Right ventricle myocardium superior (tissue), 1 donor: ENCODE results near the gene STXBP5L. TPM values are rescaled to one million over a fixed set of nuclear protein-coding genes. Genes with fewer than 3 reads are reported as not detected.
"Not testable (repeated sequence)": the region's sequence is repeated elsewhere in the genome, so short reads cannot be mapped to it uniquely, and the experiment has no call there.

ENCODE experiments used
- ATAC-seq: fragments of 200-7000 bp; cut with Tn5 transposase; one replicate; pipeline ENCODE4 v1.9.1; 2020; ENCODE audit warnings: mild to moderate bottlenecking; ENCODE audit not compliant: poor library complexity
- DNase-seq: peaks from one replicate; pipeline ENCODE4 v3.0.0-alpha.2; 2020
- intact Hi-C: fragments of 100-400 bp; cut with DNase I; formaldehyde crosslinking; loops from one replicate; pipeline ENCODE4 v1.11.2; 2022
- total RNA-seq: library from RNA; stranded (reverse); fragmentation: NEBNext Ultra II Directional; extraction: Animal tissue kit (Norgen Biotek cat#: 25700); gene quantifications from one replicate; pipeline ENCODE4 v1.2.1, GENCODE V29; 2021
- donor health status: DM: no; HTN: yes; CAD: no; lungs with severe emphysema.

Gene STXBP5L
- total RNA-seq, 1 donor from 2014 or later, result not detected

DNA sequence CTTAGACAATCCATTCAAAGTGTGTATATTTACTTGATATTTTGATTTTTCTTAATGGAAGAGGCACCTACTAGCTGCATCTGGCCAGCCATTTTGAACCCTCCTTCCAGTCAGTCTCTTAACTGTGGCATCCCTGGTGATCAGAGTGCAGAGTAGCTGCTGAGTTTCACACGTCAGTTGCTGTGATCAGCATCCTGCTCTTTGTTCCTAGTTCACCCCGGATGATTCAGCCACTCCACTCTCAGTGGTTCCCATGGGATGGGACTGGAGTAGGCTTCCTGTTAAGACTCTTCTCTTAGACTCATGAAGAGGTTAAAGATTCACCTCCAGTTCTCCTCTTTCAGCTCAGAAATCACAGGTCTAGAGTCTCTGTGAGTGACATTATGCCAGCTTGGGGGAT, 75.8 kb downstream of the STXBP5L start:
- DNase-seq, result no peak
- no peak for ATAC-seq
- intact Hi-C loops, result no loop called here

DNA sequence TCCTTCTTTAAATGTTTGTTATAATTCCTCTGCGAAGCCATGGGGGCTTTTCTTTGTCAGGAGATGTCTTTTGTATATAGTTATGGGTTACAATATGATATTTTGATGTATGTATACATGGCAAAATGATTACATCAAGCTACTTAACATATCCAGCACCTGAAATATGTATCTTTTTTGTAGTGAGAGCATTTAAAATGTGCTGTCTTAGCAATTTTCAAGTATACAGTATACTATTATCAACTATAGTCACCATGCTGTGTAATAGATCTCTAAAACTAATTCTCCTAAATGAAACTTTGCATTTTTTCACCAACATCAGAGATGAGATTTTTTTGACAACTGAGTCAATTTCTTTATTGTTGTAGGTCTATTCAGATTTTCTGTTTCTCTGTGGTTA, 77.2 kb downstream of the STXBP5L start:
- ATAC-seq, result no peak
- no peak for DNase-seq
- intact Hi-C loops, result no loop called here

DNA sequence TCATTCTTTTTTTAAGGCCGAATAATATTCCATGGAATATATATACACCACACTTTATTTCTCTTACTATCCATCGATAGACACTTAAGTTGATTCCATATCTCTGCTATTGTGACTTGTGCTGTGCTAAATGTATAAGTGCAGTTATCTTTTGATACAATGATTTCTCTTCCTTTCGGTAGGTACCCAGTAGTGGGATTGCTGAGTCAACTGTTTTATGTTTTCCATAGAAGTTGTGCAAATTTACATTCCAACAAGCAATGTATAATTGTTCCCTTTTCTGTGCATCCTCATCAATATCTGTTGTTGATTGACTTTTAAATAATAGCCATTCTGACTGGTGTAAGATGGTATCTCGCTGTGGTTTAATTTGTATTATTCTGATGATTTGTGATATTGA, 81.0 kb downstream of the STXBP5L start:
- no peak for DNase-seq
- ATAC-seq, result no peak
- intact Hi-C loops, result no loop called here

DNA sequence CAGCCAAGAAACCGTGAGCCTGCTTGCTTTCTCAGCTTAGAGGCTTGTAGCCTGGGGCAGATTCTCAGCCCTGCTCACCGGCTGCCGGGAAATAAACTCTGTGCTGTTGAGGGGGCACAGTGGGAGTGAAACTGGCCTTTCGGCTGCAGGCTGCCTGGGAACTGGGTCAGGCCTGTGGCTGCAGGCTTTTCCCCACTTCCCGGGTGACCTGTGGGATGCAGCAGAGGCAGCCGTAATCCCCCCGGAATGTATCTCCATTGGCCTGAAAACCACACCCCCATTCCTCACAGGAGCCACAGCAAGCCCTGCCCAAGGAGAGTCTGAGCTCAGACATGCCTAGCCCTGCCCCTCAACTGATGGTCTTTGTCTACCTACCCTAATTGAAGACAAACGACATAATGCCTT, 110.9 kb downstream of the STXBP5L start:
- ATAC-seq, result no peak
- no peak for DNase-seq
- intact Hi-C loops, result no loop called here

DNA sequence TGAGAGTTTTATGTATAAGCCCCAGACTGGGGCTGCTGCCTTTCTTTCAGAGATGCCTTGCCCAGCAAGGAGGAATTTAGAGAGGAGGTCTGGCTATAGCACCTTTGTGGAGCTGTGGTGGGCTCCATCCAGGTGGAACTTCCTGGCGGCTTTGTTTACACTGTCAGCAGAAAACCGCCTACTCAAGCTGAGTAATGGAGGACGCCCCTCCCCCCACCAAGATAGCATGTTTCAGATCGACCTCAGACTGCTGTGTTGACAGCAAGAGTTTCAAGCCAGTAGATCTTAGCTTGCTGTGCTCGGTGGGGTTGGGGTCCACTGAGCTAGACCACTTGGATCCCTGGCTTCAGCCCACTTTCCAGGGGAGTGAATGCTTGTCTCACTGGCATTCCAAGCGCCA, 155.6 kb downstream of the STXBP5L start:
- intact Hi-C loops, result no loop called here
- no peak for DNase-seq
- ATAC-seq, result no peak

DNA sequence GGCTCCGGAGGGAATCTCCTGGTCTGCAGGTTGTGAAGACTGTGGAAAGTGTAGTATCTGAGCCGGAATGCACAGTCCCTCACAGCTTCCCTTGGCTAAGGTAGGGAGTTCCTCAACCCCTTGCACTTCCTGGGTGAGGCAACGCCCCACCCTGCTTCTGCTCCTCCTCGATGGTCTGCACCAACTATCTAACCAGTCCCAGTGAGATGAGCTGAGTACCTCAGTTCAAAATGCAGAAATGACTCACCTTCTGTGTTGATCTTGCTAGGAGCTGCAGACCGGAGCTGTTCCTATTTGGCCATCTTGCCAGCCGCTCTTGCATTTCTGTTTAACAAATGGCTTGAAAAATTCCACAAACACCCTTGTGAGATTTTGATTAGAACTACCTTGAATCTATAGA, 156.1 kb downstream of the STXBP5L start:
- no peak for ATAC-seq
- no peak for DNase-seq
- intact Hi-C loops, result no loop called here

DNA sequence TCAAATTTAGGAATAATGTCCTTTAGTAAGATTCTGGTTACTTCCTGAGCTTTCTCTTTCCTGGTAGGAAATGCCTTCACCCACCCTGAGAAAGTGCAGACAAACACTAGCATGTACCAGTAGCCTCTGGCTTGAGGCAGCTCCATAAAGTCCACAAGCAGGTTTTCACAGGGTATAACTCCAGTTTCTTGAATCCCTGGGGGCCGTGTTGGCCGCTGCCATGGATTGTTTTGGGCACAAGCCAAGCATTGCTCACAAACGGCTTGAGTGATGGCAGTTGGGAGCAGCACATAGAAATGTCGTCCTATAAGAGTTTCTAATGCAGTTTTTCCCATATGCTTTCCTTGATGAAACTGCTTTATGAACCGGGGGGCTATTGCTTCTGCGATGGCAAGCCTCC, 164.1 kb downstream of the STXBP5L start:
- intact Hi-C loops, result no loop called here
- ATAC-seq (no peak), DNase-seq (no peak)

DNA sequence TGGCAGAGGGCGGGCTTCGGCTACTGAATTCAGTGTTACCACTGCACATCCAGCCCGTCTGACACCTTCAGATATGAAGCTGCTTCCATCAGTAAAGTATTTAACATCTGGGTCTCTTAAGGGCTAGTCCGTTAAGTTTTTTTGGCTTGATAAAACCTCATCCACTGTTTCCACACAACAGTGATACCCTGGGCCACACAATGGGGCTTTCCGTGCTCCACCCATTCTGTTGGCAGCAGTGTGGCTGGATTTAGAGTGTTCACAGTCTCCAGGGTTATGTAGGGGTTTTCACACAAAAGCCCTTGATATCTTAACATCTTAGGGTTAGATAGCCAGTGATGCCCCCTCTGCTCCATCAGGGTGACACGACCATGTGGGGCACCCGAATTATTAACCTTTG, 165.0 kb downstream of the STXBP5L start:
- DNase-seq (no peak), ATAC-seq (no peak)
- intact Hi-C loops, result no loop called here

DNA sequence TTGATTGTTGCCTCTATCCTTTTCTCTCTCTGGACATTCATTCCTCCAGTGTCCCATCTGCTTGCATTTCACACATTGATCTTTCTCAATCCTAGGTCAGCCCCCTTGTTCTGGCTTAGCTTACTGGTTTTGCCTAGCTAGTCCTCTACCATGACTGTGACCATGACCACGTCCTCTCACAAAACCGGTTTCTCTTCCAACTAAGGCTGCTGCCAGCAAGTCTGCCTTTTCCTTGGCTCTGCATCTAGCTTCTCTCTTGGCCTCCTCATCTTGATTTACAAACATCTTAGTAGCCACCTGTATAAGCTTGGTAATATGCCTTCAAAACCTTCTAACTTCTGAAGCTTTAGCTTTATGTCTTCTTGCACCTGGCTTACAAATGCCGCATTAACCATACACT, 167.2 kb downstream of the STXBP5L start:
- no peak for ATAC-seq
- intact Hi-C loops, result no loop called here
- DNase-seq, result no peak

DNA sequence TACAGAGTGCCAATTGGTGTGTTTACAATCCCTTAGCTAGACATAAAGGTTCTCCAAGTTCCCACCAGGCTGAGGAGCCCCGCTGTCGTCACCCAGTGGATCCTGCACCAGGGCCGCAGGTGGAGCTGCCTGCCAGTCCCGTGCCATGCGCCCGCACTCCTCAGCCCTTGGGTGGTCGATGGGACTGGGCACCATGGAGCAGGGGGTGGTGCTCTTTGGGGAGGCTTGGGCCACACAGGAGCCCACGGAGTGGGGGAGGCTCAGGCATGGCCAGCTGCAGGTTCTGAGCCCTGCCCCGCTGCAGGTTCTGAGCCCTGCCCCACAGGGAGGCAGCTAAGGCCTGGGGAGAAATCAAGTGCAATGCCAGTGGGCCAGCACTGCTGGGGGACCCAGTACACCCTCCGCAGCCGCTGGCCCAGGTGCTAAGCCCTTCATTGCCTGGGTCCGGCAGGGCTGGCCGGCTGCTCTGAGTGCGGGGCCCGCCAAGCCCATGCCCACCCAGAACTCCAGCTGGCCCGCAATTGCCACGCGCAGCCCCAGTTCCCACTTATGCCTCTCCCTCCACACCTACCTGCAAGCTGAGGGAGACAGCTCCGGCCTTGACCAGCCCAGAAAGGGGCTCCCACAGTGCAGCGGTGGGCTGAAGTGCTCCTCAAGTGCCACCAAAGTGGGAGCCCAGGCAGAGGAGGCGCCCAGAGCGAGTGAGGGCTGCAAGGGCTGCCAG, 170.5 kb downstream of the STXBP5L start:
- ATAC-seq, intact Hi-C loops, DNase-seq: not testable (repeated sequence)

DNA sequence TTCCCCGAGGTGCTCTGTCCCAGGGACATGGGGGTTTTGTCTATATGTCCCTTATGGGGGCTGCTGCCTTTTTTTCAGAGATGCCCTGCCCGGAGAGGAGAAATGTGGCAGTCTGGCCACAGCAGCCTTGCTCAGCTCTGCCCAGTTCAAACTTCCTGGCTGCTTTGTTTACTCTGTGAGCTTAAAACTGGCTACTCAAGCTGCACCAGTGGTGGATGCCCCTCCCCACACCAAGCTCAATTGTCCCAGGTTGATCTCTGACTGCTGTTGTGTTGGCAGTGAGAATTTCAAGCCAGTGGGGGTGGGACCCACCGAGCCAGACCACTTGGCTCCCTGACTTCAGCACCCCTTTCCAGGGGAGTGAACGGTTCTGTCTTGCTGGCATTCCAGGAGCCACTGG, 188.9 kb downstream of the STXBP5L start:
- intact Hi-C loops, result no loop called here
- DNase-seq (no peak), ATAC-seq (no peak)

DNA sequence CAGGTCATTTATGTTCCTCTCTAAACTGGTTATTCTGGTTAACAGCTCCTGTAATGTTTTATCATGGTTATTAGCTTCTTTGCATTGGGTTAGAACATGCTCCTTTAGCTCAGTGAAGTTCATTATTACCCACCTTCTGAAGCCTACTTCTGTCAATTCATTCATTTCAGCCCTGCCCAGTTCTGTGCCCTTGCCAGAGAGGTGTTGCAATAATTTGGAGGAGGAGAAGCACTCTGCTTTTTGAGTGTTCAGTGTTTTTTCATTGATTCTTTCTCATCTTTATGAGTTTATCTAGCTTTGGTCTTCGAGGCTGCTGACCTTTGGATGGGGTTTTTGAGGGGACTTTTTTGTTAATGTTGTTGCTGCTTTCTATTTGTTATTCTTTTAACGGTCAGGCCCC, 203.1 kb downstream of the STXBP5L start:
- ATAC-seq, intact Hi-C loops, DNase-seq: not testable (repeated sequence)

DNA sequence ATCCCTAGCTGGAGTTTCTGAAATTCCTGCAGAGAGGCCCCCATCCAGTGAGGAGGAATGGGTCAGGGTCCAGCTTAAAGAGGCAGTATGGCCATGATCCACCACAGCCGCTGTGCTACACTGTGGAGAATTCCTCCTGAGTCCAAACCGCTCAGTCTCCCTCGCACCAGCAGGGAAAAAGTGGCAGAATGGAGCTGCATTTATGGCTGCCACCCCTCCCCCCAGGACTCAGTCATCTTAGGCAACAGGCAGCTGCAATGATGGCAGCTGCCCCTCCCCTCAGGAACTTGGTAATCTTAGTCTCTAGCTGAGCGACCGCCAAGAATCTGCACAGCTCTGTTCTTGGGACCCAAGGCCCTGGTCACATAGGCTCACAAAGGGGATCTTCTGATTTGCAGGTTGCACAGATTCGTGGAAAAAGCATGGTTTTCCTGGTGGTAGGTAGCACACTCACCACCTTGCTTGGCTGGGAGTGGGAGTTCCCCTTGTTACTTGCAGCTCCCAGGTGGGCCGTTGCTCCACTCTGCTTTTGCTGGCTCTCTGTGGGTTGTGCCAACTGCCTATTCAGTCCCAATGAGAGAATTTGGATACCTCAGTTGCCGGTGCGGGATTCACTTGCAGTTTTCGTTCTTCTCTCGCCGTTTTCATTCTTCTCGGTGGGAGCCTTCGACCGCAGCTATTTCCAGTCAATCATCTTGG, 204.1 kb downstream of the STXBP5L start:
- ATAC-seq (no peak), DNase-seq (peak; percentile 21)
- intact Hi-C loops, result no loop called here

DNA sequence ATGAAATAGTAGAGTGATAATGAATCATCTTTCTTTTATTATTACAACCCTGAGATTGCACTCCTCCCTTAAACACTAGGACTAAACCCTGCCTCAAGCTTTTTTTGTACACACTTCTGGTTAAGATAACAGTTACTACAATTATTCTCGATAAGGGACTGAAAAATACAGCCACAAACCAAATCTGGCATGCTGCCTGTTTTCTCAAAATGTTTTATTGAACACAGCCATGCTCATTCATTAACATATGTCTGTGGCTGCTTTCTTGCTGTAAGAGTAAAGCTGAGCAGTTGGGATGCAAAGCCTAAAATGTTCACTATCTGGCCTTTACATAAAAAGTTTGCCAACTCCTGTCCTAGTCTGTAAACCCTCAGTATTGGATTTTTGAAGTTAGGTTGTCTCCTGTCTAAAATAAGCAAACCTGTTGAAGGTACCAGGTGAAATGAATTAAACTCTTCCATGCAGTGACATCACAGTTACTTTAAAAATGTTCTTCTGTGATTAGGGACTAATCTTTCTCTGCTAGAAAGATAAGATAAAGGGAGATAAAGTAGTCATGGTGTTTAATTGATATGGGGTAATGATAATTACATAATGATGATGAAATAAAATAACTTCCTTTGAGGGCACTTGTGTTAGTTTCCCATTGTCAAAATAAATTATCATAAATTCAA, 218.2 kb downstream of the STXBP5L start:
- ATAC-seq (no peak), DNase-seq (no peak)
- intact Hi-C loops, result no loop called here

DNA sequence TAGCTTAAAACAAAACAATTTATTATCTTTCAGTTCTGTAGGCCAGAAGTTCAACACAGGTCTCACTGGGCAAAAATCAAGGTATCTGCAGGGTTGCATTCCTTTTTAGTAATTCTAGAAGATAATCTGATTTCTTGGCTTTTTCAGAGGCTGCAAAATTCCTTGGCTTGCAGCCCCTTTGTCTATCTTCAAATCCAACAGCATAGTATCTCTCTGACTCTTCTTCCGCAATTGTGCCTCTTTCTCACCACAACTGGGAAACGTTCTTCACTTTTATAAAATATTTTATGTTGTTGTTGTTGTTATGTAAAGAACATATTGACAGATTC, 218.7 kb downstream of the STXBP5L start:
- DNase-seq, result no peak
- ATAC-seq, result no peak
- intact Hi-C loops, result no loop called here

DNA sequence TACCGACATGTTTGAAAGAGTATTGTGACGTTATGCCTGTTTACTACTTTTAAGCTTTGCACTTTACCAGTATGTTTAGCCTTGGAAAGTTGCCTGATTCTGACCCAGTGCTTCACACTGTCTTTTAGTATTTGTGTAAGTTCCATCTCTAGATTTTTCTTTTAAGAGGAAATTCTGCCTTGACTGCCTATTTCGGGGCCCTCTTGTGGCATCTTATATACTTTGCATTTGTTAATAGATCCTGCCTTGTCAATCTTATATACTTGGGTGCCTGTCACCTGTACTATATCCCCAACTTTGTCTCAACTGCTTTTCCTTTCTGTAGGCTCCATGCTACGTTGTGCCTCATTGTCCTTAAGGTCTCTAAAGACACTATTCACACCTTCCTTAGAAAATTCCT, 244.6 kb downstream of the STXBP5L start:
- intact Hi-C loops, result no loop called here
- ATAC-seq (no peak), DNase-seq (no peak)

DNA sequence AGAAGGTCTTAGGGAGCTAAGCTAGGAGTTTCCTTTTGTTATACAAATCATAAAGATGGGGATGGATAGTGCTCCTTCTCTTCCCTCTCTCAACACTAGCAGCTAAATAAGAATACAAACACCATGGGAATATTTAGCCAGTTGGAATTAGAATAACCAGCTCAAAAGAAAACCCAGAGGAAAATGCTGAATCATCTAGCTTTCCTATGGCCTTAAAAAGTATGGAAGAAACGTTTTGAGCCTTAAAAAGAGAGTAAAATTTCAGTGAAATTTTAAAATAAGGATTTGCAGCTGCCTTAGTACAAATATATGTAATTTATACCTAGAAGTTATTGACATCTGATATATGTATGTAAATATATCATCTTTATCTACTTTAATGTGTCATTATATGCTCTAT, 245.8 kb downstream of the STXBP5L start:
- DNase-seq (no peak), ATAC-seq (no peak)
- intact Hi-C loops, result no loop called here

DNA sequence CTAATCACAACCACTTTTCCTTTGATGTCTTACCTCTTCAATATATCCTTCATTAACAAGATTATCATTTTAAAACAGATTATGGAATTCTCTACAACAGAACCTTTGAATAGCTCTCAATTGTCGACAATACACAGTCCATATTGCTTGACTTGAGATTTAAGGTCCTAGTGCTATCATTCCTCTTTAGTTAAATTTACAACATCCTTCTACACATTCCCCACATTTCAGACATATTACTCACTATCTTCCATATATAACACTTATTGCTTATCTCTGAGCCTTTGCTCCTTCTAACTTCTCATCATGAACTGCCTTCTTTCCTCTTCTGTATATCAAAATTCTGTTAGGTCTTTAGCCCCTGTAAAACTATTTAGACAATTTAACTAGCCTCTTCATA, 247.0 kb downstream of the STXBP5L start:
- ATAC-seq (no peak), DNase-seq (no peak)
- intact Hi-C loops, result no loop called here

DNA sequence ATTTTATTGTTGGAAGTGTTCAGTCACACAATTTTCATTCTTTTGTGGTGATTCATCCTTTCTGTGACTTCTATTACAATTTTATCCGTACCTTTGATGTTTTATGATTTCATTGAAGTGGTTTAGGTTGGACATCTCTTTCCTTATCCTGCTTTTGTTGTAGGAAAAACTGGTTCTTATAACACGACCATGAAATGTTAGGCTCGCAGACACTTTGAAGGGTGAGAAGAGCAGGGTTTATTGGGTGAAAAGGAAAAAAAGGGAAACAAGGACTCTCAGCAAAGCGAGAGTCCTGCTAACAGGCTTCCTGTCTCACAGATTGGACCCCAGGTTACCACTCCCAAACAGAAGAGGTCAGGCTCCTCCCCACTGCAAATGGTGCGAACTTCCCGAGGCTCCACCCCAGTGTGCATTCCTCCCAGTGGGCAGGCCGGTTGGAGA, 257.4 kb downstream of the STXBP5L start:
- intact Hi-C loops, result no loop called here
- no peak for DNase-seq
- no peak for ATAC-seq
